ENCODE data around the gene NCR3LG1. TPM values are rescaled to one million over a fixed set of nuclear protein-coding genes. Genes with fewer than 3 reads are reported as not detected.

Gene NCR3LG1
- total RNA-seq, 2 experiments from 2014 or later = 7.7 to 23.0 TPM

GRCh38 chr11:17366495-17366894, 14.9 kb downstream of the NCR3LG1 start:
- BruUV-seq (replicated peaks) = no TSS peak
- H3K27ac ChIP-seq (ENCODE audit: low read depth, low read length, poor library complexity, severe bottlenecking) = no peak overlapping the region
- H3K4me2 ChIP-seq (ENCODE audit: low read length) = no peak overlapping the region
- no peaks in the 10 kb centered on the region for H3K9me2 ChIP-seq (ENCODE audit: insufficient read depth, low read length)
- no peak for DNase-seq (ENCODE audit: low spot score)
- ChIA-PET CTCF (ENCODE audit: unreplicated experiment) (no interaction called here), POLR2A (interaction anchor here (0.9 to 1.0 kb wide), 2 partner anchors 10 to 68 kb away, joined by 3 to 5 read pairs; no protein-coding TSS in a partner anchor)
- no peaks in the 10 kb centered on the region for H3K79me2 ChIP-seq (ENCODE audit: insufficient read depth, low read depth, low read length)
- no peaks in the 10 kb centered on the region for H3K4me1 ChIP-seq (ENCODE audit: insufficient read depth, low read length, poor library complexity, severe bottlenecking)
- intact Hi-C loops (cut with micrococcal nuclease; ENCODE audit: unreplicated experiment) = no loop called here
- TF ChIP-seq CTCF (conservative IDR thresholded peaks at IDR 0.05; ENCODE audit: low read length) (no peak), EZH2phosphoT487 (IDR thresholded peaks at IDR 0.05; ENCODE audit: borderline replicate concordance, low read depth, low read length) (no peak)
- H4K20me1 ChIP-seq (ENCODE audit: insufficient read depth, low read length) = no peaks in the 10 kb centered on the region
- peaks cover 27% of the 10 kb centered on the region for H3K9me3 ChIP-seq (ENCODE audit: low read length)
- peaks cover 76% of the 10 kb centered on the region for H3K36me3 ChIP-seq (ENCODE audit: insufficient read depth, low read length)
- H2AFZ ChIP-seq (ENCODE audit: low read length) = no peak overlapping the region
- H3K4me3 ChIP-seq (ENCODE audit: low read depth, low read length, poor library complexity, severe bottlenecking) = no peak overlapping the region

GRCh38 chr11:17368551-17368950, 17.0 kb downstream of the NCR3LG1 start:
- Histone ChIP-seq H4K20me1 (ENCODE audit: insufficient read depth, low read length) (no peaks in the 10 kb centered on the region), H3K27ac (ENCODE audit: low read depth, low read length, poor library complexity, severe bottlenecking) (no peak overlapping the region), H3K9me2 (ENCODE audit: insufficient read depth, low read length) (no peaks in the 10 kb centered on the region), H3K79me2 (ENCODE audit: insufficient read depth, low read depth, low read length) (no peaks in the 10 kb centered on the region), H2AFZ (ENCODE audit: low read length) (no peak overlapping the region), H3K4me1 (ENCODE audit: insufficient read depth, low read length, poor library complexity, severe bottlenecking) (no peaks in the 10 kb centered on the region), H3K9me3 (ENCODE audit: low read length) (peaks cover 39% of the 10 kb centered on the region), H3K36me3 (ENCODE audit: insufficient read depth, low read length) (peaks cover 88% of the 10 kb centered on the region), H3K4me2 (ENCODE audit: low read length) (no peak overlapping the region), H3K4me3 (ENCODE audit: low read depth, low read length, poor library complexity, severe bottlenecking) (no peak overlapping the region)
- POLR2A ChIA-PET = no interaction called here
- TF ChIP-seq CTCF (conservative IDR thresholded peaks at IDR 0.05; ENCODE audit: low read length) (no peak), EZH2phosphoT487 (IDR thresholded peaks at IDR 0.05; ENCODE audit: borderline replicate concordance, low read depth, low read length) (no peak)
- no peak for DNase-seq (ENCODE audit: low spot score)
- CTCF ChIA-PET (ENCODE audit: unreplicated experiment) = no interaction called here
- intact Hi-C loops (cut with micrococcal nuclease; ENCODE audit: unreplicated experiment) = no loop called here
- BruUV-seq (replicated peaks) = no TSS peak

- Histone ChIP-seq H4K20me1 (ENCODE audit: insufficient read depth, low read length) (no peaks in the 10 kb centered on the region), H3K27ac (ENCODE audit: low read depth, low read length, poor library complexity, severe bottlenecking) (no peak overlapping the region), H3K9me2 (ENCODE audit: insufficient read depth, low read length) (no peaks in the 10 kb centered on the region), H3K4me1 (ENCODE audit: insufficient read depth, low read length, poor library complexity, severe bottlenecking) (no peaks in the 10 kb centered on the region), H3K79me2 (ENCODE audit: insufficient read depth, low read depth, low read length) (no peaks in the 10 kb centered on the region), H3K36me3 (ENCODE audit: insufficient read depth, low read length) (peaks cover 88% of the 10 kb centered on the region), H2AFZ (ENCODE audit: low read length) (no peak overlapping the region), H3K9me3 (ENCODE audit: low read length) (peaks cover 39% of the 10 kb centered on the region), H3K4me3 (ENCODE audit: low read depth, low read length, poor library complexity, severe bottlenecking) (no peak overlapping the region), H3K4me2 (ENCODE audit: low read length) (no peak overlapping the region)
- CTCF ChIA-PET (ENCODE audit: unreplicated experiment) = no interaction called here
- DNase-seq (ENCODE audit: low spot score) = no peak
- intact Hi-C loops (cut with micrococcal nuclease; ENCODE audit: unreplicated experiment) = no loop called here
- TF ChIP-seq EZH2phosphoT487 (IDR thresholded peaks at IDR 0.05; ENCODE audit: borderline replicate concordance, low read depth, low read length) (no peak), CTCF (conservative IDR thresholded peaks at IDR 0.05; ENCODE audit: low read length) (no peak)
- BruUV-seq (replicated peaks) = no TSS peak
- POLR2A ChIA-PET = no interaction called here
Measured at GRCh38 chr11:17369094-17369493, 17.5 kb downstream of the NCR3LG1 start.
